BJ (cell line): ENCODE measurements around the gene GNAI1. TPM values are rescaled to one million over a fixed set of nuclear protein-coding genes. Genes with fewer than 3 reads are reported as not detected.
A peak's percentile ranks its signal among the peaks of the same experiment; 100 is the strongest.

Source experiments
- CTCF ChIA-PET: fragments of 350-600 bp; formaldehyde crosslinking; extraction: SDS; loops from one replicate; lab custom pipeline; 2021; ENCODE audit warnings: antibody characterized with exemption, inconsistent platforms; lab: Yijun Ruan, JAX
- POLR2A ChIA-PET: fragments of 300-600 bp; sonication (Branson Sonifier 250); formaldehyde crosslinking; extraction: SDS; loops from one replicate; lab custom pipeline; 2021; ENCODE audit warnings: antibody characterized with exemption; lab: Charles Lee
- DNase-seq: peaks from one replicate; pipeline ENCODE4 v3.0.0-alpha.2; 2011; ENCODE audit warnings: low read depth
- H3K27me3 ChIP-seq: 2 replicates; pipeline ENCODE4 v1.6.0; 2011; ENCODE audit warnings: low read length; ENCODE audit not compliant: control insufficient read depth, insufficient read depth
- H3K36me3 ChIP-seq: 2 replicates; pipeline ENCODE4 v1.5.1; 2011; ENCODE audit warnings: low read length; ENCODE audit not compliant: control insufficient read depth, insufficient read depth
- H3K4me3 ChIP-seq: 2 replicates; pipeline ENCODE4 v1.5.1; 2011; ENCODE audit warnings: low read depth, mild to moderate bottlenecking, control low read depth, low read length
- polyA plus RNA-seq: library from polyadenylated mRNA; depleted of rRNA; stranded (reverse); fragments of >200 nt; gene quantifications from 2 replicates; pipeline ENCODE4 v1.2.3, GENCODE V29; 2011
- TF ChIP-seq, protein P1 (sequence below): IDR thresholded peaks from 2 replicates; pipeline ENCODE4 v1.5.1; 2011; ENCODE audit warnings: low read depth, mild to moderate bottlenecking, control low read depth, inconsistent platforms, low read length, moderate library complexity; ENCODE audit not compliant: insufficient read depth

GNAI1 gene
- polyA plus RNA-seq, 1 experiment, result 19.4 TPM

- H3K4me3 ChIP-seq, result no peak overlapping the region
- no peak for DNase-seq
- H3K27me3 ChIP-seq, result no peaks in the 10 kb centered on the region
- CTCF ChIA-PET, result interaction anchor here (0.6 to 3.3 kb wide), 6 partner anchors 7 to 569 kb away, joined by 3 to 16 read pairs (median 4); no protein-coding TSS in a partner anchor
- POLR2A ChIA-PET, result interaction anchor here (0.5 to 0.6 kb wide), 2 partner anchors 22 to 315 kb away, joined by 6 to 8 read pairs; no protein-coding TSS in a partner anchor
- TF ChIP-seq, protein P1, sequence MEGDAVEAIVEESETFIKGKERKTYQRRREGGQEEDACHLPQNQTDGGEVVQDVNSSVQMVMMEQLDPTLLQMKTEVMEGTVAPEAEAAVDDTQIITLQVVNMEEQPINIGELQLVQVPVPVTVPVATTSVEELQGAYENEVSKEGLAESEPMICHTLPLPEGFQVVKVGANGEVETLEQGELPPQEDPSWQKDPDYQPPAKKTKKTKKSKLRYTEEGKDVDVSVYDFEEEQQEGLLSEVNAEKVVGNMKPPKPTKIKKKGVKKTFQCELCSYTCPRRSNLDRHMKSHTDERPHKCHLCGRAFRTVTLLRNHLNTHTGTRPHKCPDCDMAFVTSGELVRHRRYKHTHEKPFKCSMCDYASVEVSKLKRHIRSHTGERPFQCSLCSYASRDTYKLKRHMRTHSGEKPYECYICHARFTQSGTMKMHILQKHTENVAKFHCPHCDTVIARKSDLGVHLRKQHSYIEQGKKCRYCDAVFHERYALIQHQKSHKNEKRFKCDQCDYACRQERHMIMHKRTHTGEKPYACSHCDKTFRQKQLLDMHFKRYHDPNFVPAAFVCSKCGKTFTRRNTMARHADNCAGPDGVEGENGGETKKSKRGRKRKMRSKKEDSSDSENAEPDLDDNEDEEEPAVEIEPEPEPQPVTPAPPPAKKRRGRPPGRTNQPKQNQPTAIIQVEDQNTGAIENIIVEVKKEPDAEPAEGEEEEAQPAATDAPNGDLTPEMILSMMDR, result no peak
- H3K36me3 ChIP-seq, result no peaks in the 10 kb centered on the region
Measured at GRCh38 chr7:80089366-80089765, 45.3 kb upstream of the GNAI1 start.

DNA sequence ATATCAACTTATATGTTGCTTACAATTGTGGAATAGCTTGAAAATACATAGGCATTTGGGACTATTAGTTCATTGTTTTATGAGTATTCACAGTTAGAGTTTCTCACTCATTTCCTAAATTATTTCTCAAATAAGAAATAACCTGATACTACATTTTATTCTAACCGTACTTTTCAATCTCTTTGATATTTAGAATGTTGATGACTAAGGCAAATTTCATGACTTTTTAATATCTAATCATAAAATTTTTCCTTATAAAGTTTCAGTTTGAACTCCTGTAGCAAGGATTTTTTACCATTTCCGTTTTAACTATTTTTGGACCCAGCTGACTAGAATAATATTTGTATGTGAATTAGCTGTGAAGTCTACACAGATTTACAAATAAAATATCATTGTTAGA lies 41.3 kb upstream of the GNAI1 start:
- POLR2A ChIA-PET, result no interaction called here
- CTCF ChIA-PET, result interaction anchor here (1.5 kb wide), 1 partner anchor 298 kb away, joined by 6 read pairs; no protein-coding TSS in a partner anchor

GRCh38 chr7:80095545-80095944 lies 39.1 kb upstream of the GNAI1 start:
- ChIA-PET POLR2A (no interaction called here), CTCF (interaction anchor here (0.6 to 4.0 kb wide), 14 partner anchors 8 to 563 kb away, joined by 3 to 35 read pairs (median 4); partner anchors contain the start of gene GNAI1)
- Histone ChIP-seq H3K4me3 (no peak overlapping the region), H3K36me3 (no peaks in the 10 kb centered on the region), H3K27me3 (no peaks in the 10 kb centered on the region)
- DNase-seq, result no peak
- TF ChIP-seq, protein P1, result peak; percentile 34; the same call in 1 of the 2 replicates

More for the DNA sequence above, 41.3 kb upstream of the GNAI1 start:
- no peaks in the 10 kb centered on the region for H3K27me3 ChIP-seq
- TF ChIP-seq, protein P1, result no peak
- no peaks in the 10 kb centered on the region for H3K36me3 ChIP-seq
- no peak overlapping the region for H3K4me3 ChIP-seq
- DNase-seq, result no peak

DNA sequence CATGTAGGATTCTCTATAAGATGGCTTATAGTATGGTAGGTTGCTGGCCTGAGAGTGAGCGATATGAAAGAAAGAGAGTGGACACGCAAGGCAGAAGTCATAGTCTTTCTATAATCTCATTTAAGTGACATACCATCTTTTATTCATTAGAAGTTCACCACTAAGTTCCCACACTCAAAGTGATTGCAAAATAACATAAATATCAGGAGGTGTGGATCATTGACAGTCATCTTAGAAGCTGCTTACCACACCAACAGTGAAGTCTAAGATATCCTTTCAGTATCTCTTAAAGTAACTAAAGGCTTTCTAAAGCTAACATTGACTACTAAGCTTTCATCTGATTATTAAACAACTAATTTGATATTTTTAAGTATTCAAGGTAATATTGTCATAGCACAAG lies 36.9 kb upstream of the GNAI1 start:
- H3K4me3 ChIP-seq, result no peak overlapping the region
- CTCF ChIA-PET, result interaction anchor here (1.2 to 4.0 kb wide), 7 partner anchors 8 to 294 kb away, joined by 3 to 35 read pairs (median 4); partner anchors contain the start of gene GNAI1
- DNase-seq, result no peak
- POLR2A ChIA-PET, result no interaction called here
- no peaks in the 10 kb centered on the region for H3K27me3 ChIP-seq
- no peaks in the 10 kb centered on the region for H3K36me3 ChIP-seq
- TF ChIP-seq, protein P1, result no peak

DNA sequence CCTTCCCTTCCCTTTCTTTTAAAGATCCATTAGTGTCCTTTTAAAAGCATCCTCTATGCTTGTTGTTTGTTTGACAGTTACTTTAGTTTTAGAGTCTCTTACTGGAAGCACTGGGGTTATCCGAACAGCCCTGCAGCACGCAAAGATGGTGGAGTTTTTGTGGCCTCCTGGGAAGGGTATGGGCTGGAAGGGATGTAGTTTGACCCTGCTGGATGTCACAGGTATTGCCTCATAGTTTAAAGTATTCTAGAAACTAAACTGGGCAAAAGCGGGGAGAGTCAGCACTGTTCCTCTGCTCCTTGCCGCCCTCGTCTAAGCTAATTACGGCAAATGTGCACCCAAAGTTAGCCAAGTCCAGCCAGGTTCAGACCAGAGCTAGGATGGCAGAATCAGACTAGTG lies 35.8 kb upstream of the GNAI1 start:
- H3K36me3 ChIP-seq, result no peaks in the 10 kb centered on the region
- TF ChIP-seq, protein P1, result peak; percentile 35; the same call in 1 of the 2 replicates
- DNase-seq, result no peak
- H3K27me3 ChIP-seq, result no peaks in the 10 kb centered on the region
- ChIA-PET CTCF (interaction anchor here (0.8 kb wide), 1 partner anchor 38 kb away, joined by 3 read pairs; no protein-coding TSS in a partner anchor), POLR2A (no interaction called here)
- H3K4me3 ChIP-seq, result no peak overlapping the region
